Activated effector memory CD4-positive, alpha-beta T cell treated with Interleukin-2 at 50 U/mL for 16 hours (primary cell): ENCODE data around the gene SLC7A6.

Experiments
- DNase-seq: peaks from one replicate; pipeline ENCODE4 v3.0.0-alpha.2; 2020

Gene SLC7A6

DNA sequence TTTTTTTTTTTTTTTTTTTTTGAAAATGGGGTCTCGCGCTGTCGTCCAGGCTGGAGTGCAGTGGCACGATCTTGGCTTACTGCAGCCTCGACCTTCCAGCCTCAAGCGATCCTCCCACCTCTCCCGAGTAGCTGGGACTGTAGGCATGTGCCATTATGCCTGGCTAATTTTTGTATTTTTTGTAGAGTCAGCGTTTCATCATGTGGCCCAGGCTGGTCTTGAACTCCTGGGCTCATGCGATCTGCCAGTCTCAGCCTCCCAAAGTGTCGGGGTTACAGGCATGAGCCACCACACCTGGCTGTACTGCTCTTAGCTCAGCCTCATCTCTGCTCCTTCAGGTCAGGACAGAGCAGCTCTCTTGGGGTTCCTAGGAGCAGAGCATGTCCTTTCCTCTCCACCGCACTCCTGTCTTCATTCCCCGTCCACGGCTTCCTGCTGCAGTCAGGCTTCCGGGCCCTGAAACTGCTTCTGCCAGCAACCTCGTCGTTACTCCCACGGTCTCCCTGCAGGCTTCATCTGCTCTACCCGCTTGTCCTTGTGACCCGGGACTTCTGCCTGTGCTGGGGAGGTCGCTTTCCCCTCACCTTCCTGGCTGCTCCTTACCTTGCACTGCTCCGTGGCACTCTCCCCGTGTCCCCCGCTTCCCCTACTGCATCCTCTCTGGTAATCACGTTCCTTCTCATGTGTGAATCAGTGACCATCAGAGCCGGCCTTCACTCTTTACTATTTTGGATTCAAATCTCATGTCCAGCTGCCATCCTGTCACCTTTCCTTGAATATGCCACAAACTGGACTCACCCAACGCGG is 84.5 kb downstream of the SLC7A6 start:
- no peak for DNase-seq

DNA sequence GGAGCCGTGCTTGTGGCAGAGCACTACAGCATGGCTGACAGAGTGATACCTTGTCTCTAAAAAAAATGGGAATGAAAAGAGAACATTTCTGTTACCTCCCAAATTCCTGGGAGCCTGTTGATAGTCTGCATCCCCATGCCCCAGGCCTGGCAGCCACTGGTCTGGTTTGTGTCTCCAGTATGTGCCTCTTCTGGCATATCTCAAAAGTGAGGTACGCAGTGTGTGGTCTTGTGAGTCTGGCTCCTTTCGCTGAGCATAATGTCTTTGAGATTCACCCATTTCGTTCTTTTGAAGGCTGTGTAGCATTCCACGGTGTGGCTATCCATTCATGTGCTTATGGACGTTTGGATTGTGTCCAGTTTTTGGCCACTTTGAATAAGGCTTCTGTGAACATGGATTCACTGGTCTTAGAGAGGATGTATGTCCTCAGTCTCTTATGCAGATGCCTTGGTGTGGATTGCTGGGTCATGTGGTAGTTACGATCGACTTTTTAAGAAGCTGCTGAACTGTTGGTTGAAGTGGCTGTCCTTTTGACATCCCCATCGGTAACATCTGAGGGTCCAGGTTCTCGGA is 85.6 kb downstream of the SLC7A6 start:
- no peak for DNase-seq

DNA sequence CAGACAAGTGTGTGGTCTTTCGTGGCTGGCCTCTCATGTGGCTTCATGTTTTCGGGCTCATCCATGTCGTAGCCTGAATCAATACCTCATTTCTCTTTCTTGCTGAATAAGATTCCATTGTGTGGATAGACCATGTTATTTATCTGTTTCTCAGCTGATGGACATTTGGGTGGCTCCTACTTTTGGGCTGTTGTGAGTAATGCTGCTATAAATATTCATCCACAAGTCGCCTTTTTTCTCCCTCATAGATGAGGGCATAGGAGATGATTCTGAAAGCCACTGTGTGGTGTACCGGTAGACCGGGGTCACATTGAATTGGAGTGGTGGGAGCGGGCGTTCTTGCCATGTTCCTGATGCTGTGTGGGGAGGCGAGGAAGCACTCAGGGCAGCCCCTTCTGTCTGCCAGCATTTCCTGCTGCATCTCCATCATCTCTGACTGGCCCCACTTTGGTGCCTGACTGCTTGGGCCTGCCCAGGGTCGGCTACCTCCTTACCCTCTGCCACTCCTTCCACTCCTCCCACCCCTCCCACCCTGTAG is 86.6 kb downstream of the SLC7A6 start:
- DNase-seq: no peak
